Measurements from ENCODE around the gene KRT26. TPM values are rescaled to one million over a fixed set of nuclear protein-coding genes. Genes with fewer than 3 reads are reported as not detected.

The KRT26 gene
- total RNA-seq, 1 experiment from 2014 or later: not detected

GRCh38 chr17:40813804-40814203 is 41.8 kb upstream of the KRT26 start:
- TF ChIP-seq EZH2 (IDR thresholded peaks at IDR 0.05; ENCODE audit: low read length, unreplicated experiment) (no peak), CTCF (conservative IDR thresholded peaks at IDR 0.05; ENCODE audit: low read depth, low read length) (no peak), EZH2phosphoT487 (IDR thresholded peaks at IDR 0.05; ENCODE audit: borderline replicate concordance, low read length) (no peak)
- H3K4me1 ChIP-seq (ENCODE audit: insufficient read depth, low read length): peaks cover 34% of the 10 kb centered on the region
- no peaks in the 10 kb centered on the region for H3K9me2 ChIP-seq (replicated peaks; ENCODE audit: low read length)
- peaks cover 7% of the 10 kb centered on the region for H3F3A ChIP-seq (ENCODE audit: low read length, unreplicated experiment)
- H3K9me3 ChIP-seq (ENCODE audit: low read length): no peaks in the 10 kb centered on the region
- H3K79me2 ChIP-seq (ENCODE audit: low read length): peaks cover 10% of the 10 kb centered on the region
- ChIA-PET CTCF (no interaction called here), POLR2A (ENCODE audit: unreplicated experiment) (no interaction called here)
- intact Hi-C loops (cut with micrococcal nuclease): no loop called here
- no peaks in the 10 kb centered on the region for H3K36me3 ChIP-seq (ENCODE audit: low read depth, low read length)
- no peak overlapping the region for H3K9ac ChIP-seq (ENCODE audit: low read length)
- H3K27me3 ChIP-seq (ENCODE audit: low read length): no peaks in the 10 kb centered on the region
- DNase-seq: peak; percentile 83
- no peak overlapping the region for H2AFZ ChIP-seq (ENCODE audit: low read length)
- no TSS peak for BruUV-seq (replicated peaks)
- H3K27ac ChIP-seq (ENCODE audit: low read length): peak overlapping the region; percentile 30
- no peak overlapping the region for H3K4me3 ChIP-seq (ENCODE audit: low read length)
- peak; percentile 86 for ATAC-seq
- H3K4me2 ChIP-seq (ENCODE audit: low read length): no peak overlapping the region
- H4K20me1 ChIP-seq (ENCODE audit: low read length): no peaks in the 10 kb centered on the region

- no peak overlapping the region for H3K4me2 ChIP-seq (ENCODE audit: low read length)
- H3K27me3 ChIP-seq (ENCODE audit: low read length): no peaks in the 10 kb centered on the region
- BruUV-seq (replicated peaks): no TSS peak
- H3K9me3 ChIP-seq (ENCODE audit: low read length): no peaks in the 10 kb centered on the region
- no peaks in the 10 kb centered on the region for H4K20me1 ChIP-seq (ENCODE audit: low read length)
- DNase-seq (no peak), ATAC-seq (no peak)
- no peak overlapping the region for H3K4me3 ChIP-seq (ENCODE audit: low read length)
- no peaks in the 10 kb centered on the region for H3K79me2 ChIP-seq (ENCODE audit: low read length)
- peaks cover 28% of the 10 kb centered on the region for H3K4me1 ChIP-seq (ENCODE audit: insufficient read depth, low read length)
- intact Hi-C loops (cut with micrococcal nuclease): no loop called here
- H3K9me2 ChIP-seq (replicated peaks; ENCODE audit: low read length): no peaks in the 10 kb centered on the region
- no peak overlapping the region for H3K9ac ChIP-seq (ENCODE audit: low read length)
- no peak overlapping the region for H3K27ac ChIP-seq (ENCODE audit: low read length)
- TF ChIP-seq EZH2phosphoT487 (IDR thresholded peaks at IDR 0.05; ENCODE audit: borderline replicate concordance, low read length): no peak
- ChIA-PET CTCF (no interaction called here), POLR2A (ENCODE audit: unreplicated experiment) (interaction anchor here (0.6 kb wide), 1 partner anchor 800 kb away, joined by 3 read pairs; the partner anchor contains the start of gene KRT16)
- peaks cover 7% of the 10 kb centered on the region for H3F3A ChIP-seq (ENCODE audit: low read length, unreplicated experiment)
- no peaks in the 10 kb centered on the region for H3K36me3 ChIP-seq (ENCODE audit: low read depth, low read length)
- H2AFZ ChIP-seq (ENCODE audit: low read length): no peak overlapping the region
Observed at GRCh38 chr17:40812639-40813038, 40.6 kb upstream of the KRT26 start.

GRCh38 chr17:40810494-40810893 is 38.5 kb upstream of the KRT26 start:
- Histone ChIP-seq H3K9ac (ENCODE audit: low read length) (peak overlapping the region; percentile 17; the same call in 1 of the 2 replicates), H3K9me2 (replicated peaks; ENCODE audit: low read length) (no peaks in the 10 kb centered on the region), H3K4me2 (ENCODE audit: low read length) (peak overlapping the region; percentile 67), H3K9me3 (ENCODE audit: low read length) (no peaks in the 10 kb centered on the region), H3K4me1 (ENCODE audit: insufficient read depth, low read length) (peaks cover 28% of the 10 kb centered on the region), H3K36me3 (ENCODE audit: low read depth, low read length) (no peaks in the 10 kb centered on the region), H3K27ac (ENCODE audit: low read length) (peak overlapping the region; percentile 78), H3F3A (ENCODE audit: low read length, unreplicated experiment) (peaks cover 7% of the 10 kb centered on the region), H3K79me2 (ENCODE audit: low read length) (no peaks in the 10 kb centered on the region), H2AFZ (ENCODE audit: low read length) (0 out of 2 replicates have a peak overlapping the region, but pooled peaks have one; percentile 25), H3K4me3 (ENCODE audit: low read length) (peak overlapping the region; percentile 34; the same call in 1 of the 2 replicates), H4K20me1 (ENCODE audit: low read length) (no peaks in the 10 kb centered on the region), H3K27me3 (ENCODE audit: low read length) (no peaks in the 10 kb centered on the region)
- TF ChIP-seq EZH2phosphoT487 (IDR thresholded peaks at IDR 0.05; ENCODE audit: borderline replicate concordance, low read length) (no peak), EZH2 (IDR thresholded peaks at IDR 0.05; ENCODE audit: low read length, unreplicated experiment) (no peak), CTCF (conservative IDR thresholded peaks at IDR 0.05; ENCODE audit: low read depth, low read length) (no peak)
- ChIA-PET CTCF (no interaction called here), POLR2A (ENCODE audit: unreplicated experiment) (no interaction called here)
- intact Hi-C loops (cut with micrococcal nuclease): no loop called here
- no TSS peak for BruUV-seq (replicated peaks)
- peak; percentile 87 for DNase-seq
- ATAC-seq: peak; percentile 71
